ACC112 (cell line): Measurements from ENCODE around the gene OSBPL10.

Experiments used
- H2AFZ ChIP-seq: fragments of 200-600 bp; sonication (generic); one replicate; pipeline ENCODE4 v1.6.0; 2017; ENCODE audit warnings: antibody characterized with exemption, low read length; ENCODE audit not compliant: unreplicated experiment
- H3K27ac ChIP-seq: fragments of 200-600 bp; sonication (generic); 2 replicates; pipeline ENCODE4 v1.5.1; 2014; ENCODE audit warnings: low read depth, mild to moderate bottlenecking, antibody characterized with exemption, low read length, moderate library complexity
- H3K27me3 ChIP-seq: fragments of 200-600 bp; sonication (generic); 2 replicates; pipeline ENCODE4 v1.6.1; 2014; ENCODE audit warnings: mild to moderate bottlenecking, antibody characterized with exemption, low read length, moderate library complexity, mixed read lengths; ENCODE audit not compliant: insufficient read depth
- H3K36me3 ChIP-seq: fragments of 200-600 bp; sonication (generic); 2 replicates; pipeline ENCODE4 v1.6.1; 2016; ENCODE audit warnings: mild to moderate bottlenecking, antibody characterized with exemption, low read length, moderate library complexity, mixed read lengths; ENCODE audit not compliant: insufficient read depth
- H3K4me1 ChIP-seq: fragments of 200-600 bp; sonication (generic); one replicate; pipeline ENCODE4 v1.6.1; 2016; ENCODE audit warnings: low read length, mixed read lengths; ENCODE audit not compliant: insufficient read depth, unreplicated experiment, control insufficient read depth
- H3K4me3 ChIP-seq: fragments of 200-600 bp; sonication (generic); 2 replicates; pipeline ENCODE4 v1.5.1; 2014; ENCODE audit warnings: mild to moderate bottlenecking, low read depth, low read length
- H3K79me2 ChIP-seq: fragments of 200-600 bp; sonication (generic); one replicate; pipeline ENCODE4 v1.6.0; 2016; ENCODE audit warnings: low read length; ENCODE audit not compliant: control insufficient read depth, unreplicated experiment, insufficient read depth

OSBPL10 gene

GRCh38 chr3:31925271-31925630, 55.8 kb downstream of the OSBPL10 start:
- H3K4me1 ChIP-seq, result no peaks in the 10 kb centered on the region
- no peak overlapping the region for H2AFZ ChIP-seq
- no peak overlapping the region for H3K27ac ChIP-seq
- no peak overlapping the region for H3K4me3 ChIP-seq
- H3K79me2 ChIP-seq, result no peaks in the 10 kb centered on the region
- no peaks in the 10 kb centered on the region for H3K36me3 ChIP-seq
- no peaks in the 10 kb centered on the region for H3K27me3 ChIP-seq

GRCh38 chr3:31924610-31925270, 56.3 kb downstream of the OSBPL10 start:
- H3K27me3 ChIP-seq, result no peaks in the 10 kb centered on the region
- H2AFZ ChIP-seq, result no peak overlapping the region
- H3K79me2 ChIP-seq, result no peaks in the 10 kb centered on the region
- H3K4me1 ChIP-seq, result no peaks in the 10 kb centered on the region
- no peak overlapping the region for H3K27ac ChIP-seq
- no peak overlapping the region for H3K4me3 ChIP-seq
- no peaks in the 10 kb centered on the region for H3K36me3 ChIP-seq

- no peak overlapping the region for H2AFZ ChIP-seq
- H3K27me3 ChIP-seq, result no peaks in the 10 kb centered on the region
- H3K27ac ChIP-seq, result no peak overlapping the region
- H3K4me3 ChIP-seq, result no peak overlapping the region
- no peaks in the 10 kb centered on the region for H3K36me3 ChIP-seq
- H3K79me2 ChIP-seq, result no peaks in the 10 kb centered on the region
- no peaks in the 10 kb centered on the region for H3K4me1 ChIP-seq
Observed at GRCh38 chr3:31922962-31923361, 58.1 kb downstream of the OSBPL10 start.

- Histone ChIP-seq H3K4me1 (peaks cover 8% of the 10 kb centered on the region), H3K79me2 (peaks cover 7% of the 10 kb centered on the region), H3K4me3 (no peak overlapping the region), H3K36me3 (no peaks in the 10 kb centered on the region), H3K27ac (no peak overlapping the region), H2AFZ (no peak overlapping the region), H3K27me3 (no peaks in the 10 kb centered on the region)
Observed at GRCh38 chr3:31921837-31922236, 59.2 kb downstream of the OSBPL10 start.

GRCh38 chr3:31920310-31920709, 60.8 kb downstream of the OSBPL10 start:
- H2AFZ ChIP-seq, result no peak overlapping the region
- no peaks in the 10 kb centered on the region for H3K36me3 ChIP-seq
- H3K27me3 ChIP-seq, result no peaks in the 10 kb centered on the region
- peaks cover 15% of the 10 kb centered on the region for H3K79me2 ChIP-seq
- H3K27ac ChIP-seq, result no peak overlapping the region
- H3K4me1 ChIP-seq, result peaks cover 12% of the 10 kb centered on the region
- H3K4me3 ChIP-seq, result no peak overlapping the region

- no peak overlapping the region for H2AFZ ChIP-seq
- no peaks in the 10 kb centered on the region for H3K27me3 ChIP-seq
- no peak overlapping the region for H3K4me3 ChIP-seq
- no peaks in the 10 kb centered on the region for H3K36me3 ChIP-seq
- H3K79me2 ChIP-seq, result peaks cover 15% of the 10 kb centered on the region
- H3K27ac ChIP-seq, result no peak overlapping the region
- peaks cover 12% of the 10 kb centered on the region for H3K4me1 ChIP-seq
Observed at GRCh38 chr3:31919528-31919927, 61.5 kb downstream of the OSBPL10 start.

GRCh38 chr3:31918179-31919150, 62.6 kb downstream of the OSBPL10 start:
- H3K4me3 ChIP-seq, result peak overlapping the region; percentile 74
- peaks cover 15% of the 10 kb centered on the region for H3K79me2 ChIP-seq
- H3K36me3 ChIP-seq, result no peaks in the 10 kb centered on the region
- H3K4me1 ChIP-seq, result peaks cover 12% of the 10 kb centered on the region
- H2AFZ ChIP-seq, result no peak overlapping the region
- H3K27ac ChIP-seq, result peak overlapping the region; percentile 40; the same call in 1 of the 2 replicates
- H3K27me3 ChIP-seq, result no peaks in the 10 kb centered on the region

GRCh38 chr3:31917303-31918005, 63.6 kb downstream of the OSBPL10 start:
- Histone ChIP-seq H2AFZ (peak overlapping the region; percentile 88), H3K79me2 (peaks cover 15% of the 10 kb centered on the region), H3K36me3 (no peaks in the 10 kb centered on the region), H3K27ac (peak overlapping the region; percentile 40), H3K27me3 (no peaks in the 10 kb centered on the region), H3K4me3 (peak overlapping the region; percentile 74), H3K4me1 (peaks cover 12% of the 10 kb centered on the region)

GRCh38 chr3:31911643-31912042, 69.4 kb downstream of the OSBPL10 start:
- no peaks in the 10 kb centered on the region for H3K27me3 ChIP-seq
- H3K27ac ChIP-seq, result no peak overlapping the region
- H2AFZ ChIP-seq, result no peak overlapping the region
- H3K36me3 ChIP-seq, result no peaks in the 10 kb centered on the region
- H3K4me1 ChIP-seq, result peaks cover 26% of the 10 kb centered on the region
- H3K4me3 ChIP-seq, result no peak overlapping the region
- peaks cover 9% of the 10 kb centered on the region for H3K79me2 ChIP-seq

- Histone ChIP-seq H2AFZ (no peak overlapping the region), H3K79me2 (peaks cover 5% of the 10 kb centered on the region), H3K27me3 (no peaks in the 10 kb centered on the region), H3K4me3 (no peak overlapping the region), H3K27ac (no peak overlapping the region), H3K4me1 (peaks cover 29% of the 10 kb centered on the region), H3K36me3 (no peaks in the 10 kb centered on the region)
Observed at GRCh38 chr3:31911124-31911523, 69.9 kb downstream of the OSBPL10 start.
